Measurements from ENCODE around the gene TCEA3.

DNA sequence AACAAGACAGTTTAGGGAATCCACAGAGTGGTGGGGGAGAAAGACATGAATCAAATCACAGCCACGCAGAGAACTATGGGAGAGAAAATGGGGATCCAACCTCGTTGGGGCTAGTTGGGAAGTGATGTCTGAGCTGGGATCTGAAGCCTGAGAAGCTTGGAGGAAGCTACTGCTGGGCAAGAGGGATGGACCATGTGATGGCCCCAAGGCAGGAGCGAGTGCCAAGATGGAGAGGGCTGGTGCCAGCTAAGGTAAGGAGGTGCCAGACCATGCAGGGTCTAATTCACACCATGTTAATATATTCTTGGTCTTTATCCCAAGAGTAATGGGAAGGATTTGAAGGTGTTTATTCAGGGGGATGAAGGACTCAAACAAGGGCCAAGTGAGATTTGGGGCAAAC is 18.2 kb upstream of the TCEA3 start:
- TF ChIP-seq POLR2A (IDR thresholded peaks at IDR 0.05): no peak
- TF ChIP-seq, protein P1, sequence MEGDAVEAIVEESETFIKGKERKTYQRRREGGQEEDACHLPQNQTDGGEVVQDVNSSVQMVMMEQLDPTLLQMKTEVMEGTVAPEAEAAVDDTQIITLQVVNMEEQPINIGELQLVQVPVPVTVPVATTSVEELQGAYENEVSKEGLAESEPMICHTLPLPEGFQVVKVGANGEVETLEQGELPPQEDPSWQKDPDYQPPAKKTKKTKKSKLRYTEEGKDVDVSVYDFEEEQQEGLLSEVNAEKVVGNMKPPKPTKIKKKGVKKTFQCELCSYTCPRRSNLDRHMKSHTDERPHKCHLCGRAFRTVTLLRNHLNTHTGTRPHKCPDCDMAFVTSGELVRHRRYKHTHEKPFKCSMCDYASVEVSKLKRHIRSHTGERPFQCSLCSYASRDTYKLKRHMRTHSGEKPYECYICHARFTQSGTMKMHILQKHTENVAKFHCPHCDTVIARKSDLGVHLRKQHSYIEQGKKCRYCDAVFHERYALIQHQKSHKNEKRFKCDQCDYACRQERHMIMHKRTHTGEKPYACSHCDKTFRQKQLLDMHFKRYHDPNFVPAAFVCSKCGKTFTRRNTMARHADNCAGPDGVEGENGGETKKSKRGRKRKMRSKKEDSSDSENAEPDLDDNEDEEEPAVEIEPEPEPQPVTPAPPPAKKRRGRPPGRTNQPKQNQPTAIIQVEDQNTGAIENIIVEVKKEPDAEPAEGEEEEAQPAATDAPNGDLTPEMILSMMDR (IDR thresholded peaks at IDR 0.05): no peak
